MM.1S (cell line): Measurements from ENCODE around the gene JAK3.

ENCODE experiments used
- DNase-seq: peaks from one replicate; pipeline ENCODE4 v3.0.0-alpha.2; 2015
- H2AFZ ChIP-seq: fragments of 300-600 bp; sonication (generic); 2 replicates; pipeline ENCODE4 v1.6.0; 2016; ENCODE audit warnings: antibody characterized with exemption, low read length
- H3F3A ChIP-seq: fragments of 300-600 bp; sonication (generic); 2 replicates; pipeline ENCODE4 v1.6.1; 2016; ENCODE audit warnings: mild to moderate bottlenecking, antibody characterized with exemption, low read length, moderate library complexity, mixed read lengths; ENCODE audit not compliant: insufficient read depth
- H3K27ac ChIP-seq: fragments of 300-600 bp; sonication (generic); 2 replicates; pipeline ENCODE4 v1.5.1; 2016; ENCODE audit warnings: mild to moderate bottlenecking, low read length
- H3K27me3 ChIP-seq: fragments of 300-600 bp; sonication (generic); replicated peaks from 2 replicates; pipeline ENCODE4 v1.6.0; 2016; ENCODE audit warnings: low read length; ENCODE audit not compliant: insufficient read depth
- H3K36me3 ChIP-seq: fragments of 300-600 bp; sonication (generic); replicated peaks from 2 replicates; pipeline ENCODE4 v1.6.1; 2016; ENCODE audit warnings: mild to moderate bottlenecking, low read length, mixed read lengths; ENCODE audit not compliant: insufficient read depth
- H3K4me1 ChIP-seq: fragments of 300-600 bp; sonication (generic); 2 replicates; pipeline ENCODE4 v1.6.1; 2016; ENCODE audit warnings: low read length, mixed read lengths
- H3K4me2 ChIP-seq: fragments of 300-600 bp; sonication (generic); 2 replicates; pipeline ENCODE4 v1.6.0; 2016; ENCODE audit warnings: low read depth, low read length
- H3K4me3 ChIP-seq: fragments of 300-600 bp; sonication (generic); 2 replicates; pipeline ENCODE4 v1.5.1; 2016; ENCODE audit warnings: low read length, mixed read lengths
- H3K79me2 ChIP-seq: fragments of 300-600 bp; sonication (generic); 2 replicates; pipeline ENCODE4 v1.6.1; 2016; ENCODE audit warnings: mixed run types, low read length, mixed read lengths
- H3K9ac ChIP-seq: fragments of 300-600 bp; sonication (generic); 2 replicates; pipeline ENCODE4 v1.6.1; 2016; ENCODE audit warnings: low read length, mixed read lengths
- H3K9me2 ChIP-seq: fragments of 300-600 bp; sonication (generic); replicated peaks from 2 replicates; pipeline ENCODE4 v1.6.1; 2016; ENCODE audit warnings: mild to moderate bottlenecking, low read length, mixed read lengths; ENCODE audit not compliant: insufficient read depth
- H3K9me3 ChIP-seq: fragments of 300-600 bp; sonication (generic); replicated peaks from 2 replicates; pipeline ENCODE4 v1.6.1; 2016; ENCODE audit warnings: mild to moderate bottlenecking, low read length, mixed read lengths; ENCODE audit not compliant: insufficient read depth
- H4K20me1 ChIP-seq: fragments of 300-600 bp; sonication (generic); 2 replicates; pipeline ENCODE4 v1.6.1; 2016; ENCODE audit warnings: mild to moderate bottlenecking, low read length, moderate library complexity, mixed read lengths; ENCODE audit not compliant: insufficient read depth
- CTCF ChIP-seq: fragments of 300-600 bp; sonication (generic); IDR thresholded peaks from 2 replicates; pipeline ENCODE4 v1.5.1; 2016; ENCODE audit warnings: antibody characterized with exemption, low read length, mixed read lengths
- EZH2 ChIP-seq: fragments of 300-600 bp; sonication (generic); optimal IDR thresholded peaks from 2 replicates; pipeline ENCODE3; 2017; ENCODE audit warnings: low read depth, mild to moderate bottlenecking, antibody characterized with exemption, low read length, mixed read lengths
- EZH2phosphoT487 ChIP-seq: fragments of 300-600 bp; sonication (generic); IDR thresholded peaks from 2 replicates; pipeline ENCODE4 v1.6.1; 2018; ENCODE audit warnings: antibody characterized with exemption, low read length

The JAK3 gene

GRCh38 chr19:17832443-17833208 lies 15.2 kb downstream of the JAK3 start:
- H3K4me3 ChIP-seq, result no peak overlapping the region
- H3K27ac ChIP-seq, result no peak overlapping the region
- no peaks in the 10 kb centered on the region for H3F3A ChIP-seq
- no peaks in the 10 kb centered on the region for H3K36me3 ChIP-seq
- DNase-seq, result no peak
- no peaks in the 10 kb centered on the region for H3K4me1 ChIP-seq
- no peaks in the 10 kb centered on the region for H3K9me3 ChIP-seq
- H3K9me2 ChIP-seq, result no peaks in the 10 kb centered on the region
- H3K27me3 ChIP-seq, result no peaks in the 10 kb centered on the region
- no peak overlapping the region for H3K9ac ChIP-seq
- H3K4me2 ChIP-seq, result no peak overlapping the region
- no peak overlapping the region for H2AFZ ChIP-seq
- TF ChIP-seq EZH2phosphoT487 (no peak), EZH2 (no peak), CTCF (no peak)
- no peaks in the 10 kb centered on the region for H4K20me1 ChIP-seq
- no peaks in the 10 kb centered on the region for H3K79me2 ChIP-seq

- Histone ChIP-seq H3K4me2 (no peak overlapping the region), H3K27ac (no peak overlapping the region), H2AFZ (no peak overlapping the region)
These were observed 16.3 kb downstream of the JAK3 start for GRCh38 chr19:17831419-17831888.

GRCh38 chr19:17830567-17831418 lies 17.0 kb downstream of the JAK3 start:
- Histone ChIP-seq H3K27me3 (no peaks in the 10 kb centered on the region), H3K4me1 (no peaks in the 10 kb centered on the region), H3K4me3 (no peak overlapping the region), H3K9me3 (no peaks in the 10 kb centered on the region), H3K4me2 (no peak overlapping the region), H3K36me3 (no peaks in the 10 kb centered on the region), H3F3A (no peaks in the 10 kb centered on the region), H3K9me2 (no peaks in the 10 kb centered on the region), H3K79me2 (no peaks in the 10 kb centered on the region), H3K27ac (no peak overlapping the region), H3K9ac (no peak overlapping the region), H4K20me1 (no peaks in the 10 kb centered on the region), H2AFZ (no peak overlapping the region)
- TF ChIP-seq CTCF, result no peak
- TF ChIP-seq EZH2, result no peak
- TF ChIP-seq EZH2phosphoT487, result no peak
- no peak for DNase-seq

More at GRCh38 chr19:17831419-17831888, 16.3 kb downstream of the JAK3 start:
- Histone ChIP-seq H3K36me3 (no peaks in the 10 kb centered on the region), H4K20me1 (no peaks in the 10 kb centered on the region), H3K9me3 (no peaks in the 10 kb centered on the region), H3K4me1 (no peaks in the 10 kb centered on the region), H3K9ac (no peak overlapping the region), H3K79me2 (no peaks in the 10 kb centered on the region), H3K4me3 (no peak overlapping the region), H3K9me2 (no peaks in the 10 kb centered on the region), H3F3A (no peaks in the 10 kb centered on the region), H3K27me3 (no peaks in the 10 kb centered on the region)
- TF ChIP-seq CTCF, result no peak
- TF ChIP-seq EZH2, result no peak
- no peak for TF ChIP-seq EZH2phosphoT487
- no peak for DNase-seq
